Neural crest cell (in vitro differentiated cells): Measurements from ENCODE around the gene EEPD1. TPM values are rescaled to one million over a fixed set of nuclear protein-coding genes. Genes with fewer than 3 reads are reported as not detected.
"Not testable (repeated sequence)": the region's sequence is repeated elsewhere in the genome, so short reads cannot be mapped to it uniquely, and the experiment has no call there.

Experiments used
- DNase-seq: peaks from one replicate; pipeline ENCODE4 v3.0.0; 2021; ENCODE audit warnings: low read depth, mixed read lengths, low spot score
- H3K27ac Mint-ChIP-seq: one replicate; pipeline ENCODE4 v1.8.0; 2021; ENCODE audit warnings: mild to moderate bottlenecking, mixed read lengths; ENCODE audit not compliant: unreplicated experiment
- H3K27me3 Mint-ChIP-seq: 2 replicates; pipeline ENCODE4 v1.8.0; 2021; ENCODE audit warnings: low read depth, mild to moderate bottlenecking, mixed read lengths
- H3K36me3 Mint-ChIP-seq: 2 replicates; pipeline ENCODE4 v1.8.0; 2021; ENCODE audit warnings: low read depth, mild to moderate bottlenecking, mixed read lengths
- H3K4me1 Mint-ChIP-seq: 2 replicates; pipeline ENCODE4 v1.8.0; 2021; ENCODE audit warnings: mixed read lengths
- H3K4me3 Mint-ChIP-seq: one replicate; pipeline ENCODE4 v1.8.0; 2021; ENCODE audit warnings: mild to moderate bottlenecking, mixed read lengths
- H3K9me3 Mint-ChIP-seq: 2 replicates; pipeline ENCODE4 v1.8.0; 2021; ENCODE audit warnings: mixed read lengths
- CTCF ChIP-seq: fragments of 200-600 bp; sonication (generic); conservative IDR thresholded peaks from 2 replicates; pipeline ENCODE4 v1.5.0; 2021; ENCODE audit warnings: antibody characterized with exemption, mild to moderate bottlenecking
- total RNA-seq: library from RNA; stranded (reverse); gene quantifications from 2 replicates; pipeline ENCODE4 v1.2.1, GENCODE V29; 2021

Gene EEPD1
- total RNA-seq, 1 donor from 2014 or later = 5.5 TPM

GRCh38 chr7:36117203-36117840 lies 35.7 kb upstream of the EEPD1 start:
- Mint-ChIP-seq H3K9me3 (peaks cover 7% of the 10 kb centered on the region), H3K27me3 (peaks cover 4% of the 10 kb centered on the region), H3K36me3 (peaks cover 9% of the 10 kb centered on the region), H3K27ac (no peak overlapping the region), H3K4me1 (no peaks in the 10 kb centered on the region), H3K4me3 (no peak overlapping the region)
- DNase-seq = no peak
- no peak for TF ChIP-seq CTCF

DNA sequence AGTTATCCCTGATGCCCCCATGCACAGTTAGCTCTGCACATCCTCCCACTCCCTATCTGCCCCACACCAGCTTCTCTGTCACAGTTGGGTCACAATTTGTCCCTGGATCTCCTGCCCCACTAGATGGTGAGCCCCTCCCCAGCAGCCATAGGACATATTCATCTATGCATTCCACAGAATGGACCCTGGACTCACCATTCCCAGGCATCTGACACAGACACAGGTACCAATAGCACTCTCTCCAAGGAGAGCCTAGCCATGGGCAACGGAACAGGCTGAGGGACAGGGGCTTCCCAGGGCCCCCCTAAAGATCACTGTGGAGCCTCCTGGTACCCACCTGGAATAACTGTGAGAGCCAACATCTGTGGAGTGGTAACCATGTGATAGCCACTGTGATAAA lies 34.7 kb upstream of the EEPD1 start:
- no peak for DNase-seq
- Mint-ChIP-seq H3K4me1 (no peaks in the 10 kb centered on the region), H3K27ac (no peak overlapping the region), H3K4me3 (no peak overlapping the region), H3K9me3 (peaks cover 14% of the 10 kb centered on the region), H3K27me3 (peaks cover 2% of the 10 kb centered on the region), H3K36me3 (peaks cover 9% of the 10 kb centered on the region)
- TF ChIP-seq CTCF = no peak

DNA sequence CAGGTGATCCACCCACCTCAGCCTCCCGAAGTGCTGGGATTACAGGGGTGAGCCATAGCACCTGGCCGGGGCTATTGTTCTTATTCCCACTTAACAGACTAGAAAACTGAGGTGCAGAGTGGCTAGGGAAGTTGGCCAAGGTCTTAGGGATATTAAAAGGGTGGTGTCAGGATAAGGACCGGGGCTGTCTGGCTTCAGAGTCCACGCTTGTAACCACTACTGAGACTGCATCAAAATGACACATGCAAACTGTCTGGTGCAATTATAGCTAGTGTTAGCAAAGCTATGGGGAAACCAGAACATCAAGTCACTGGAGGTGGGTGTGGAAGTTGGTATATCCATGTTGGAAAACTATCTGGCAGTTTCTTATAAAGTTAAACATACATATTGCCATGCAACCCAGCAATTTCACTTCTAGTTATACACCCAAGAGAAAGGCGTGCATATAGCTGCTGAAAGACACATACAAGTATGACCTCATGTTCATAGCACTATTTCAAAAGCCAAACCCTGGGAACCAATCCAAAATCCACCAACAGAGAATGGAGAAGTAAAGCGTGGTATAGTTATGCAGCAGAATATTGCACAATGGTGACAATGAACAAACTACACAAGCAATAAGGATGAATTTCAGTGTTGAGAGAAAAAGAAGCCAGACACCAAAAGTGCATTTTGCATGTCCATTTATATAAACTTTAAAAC lies 33.9 kb upstream of the EEPD1 start:
- H3K36me3 Mint-ChIP-seq = peaks cover 9% of the 10 kb centered on the region
- H3K4me3 Mint-ChIP-seq = no peak overlapping the region
- no peak for DNase-seq
- peaks cover 14% of the 10 kb centered on the region for H3K9me3 Mint-ChIP-seq
- H3K27me3 Mint-ChIP-seq = peaks cover 2% of the 10 kb centered on the region
- no peaks in the 10 kb centered on the region for H3K4me1 Mint-ChIP-seq
- no peak overlapping the region for H3K27ac Mint-ChIP-seq
- TF ChIP-seq CTCF = no peak

- not testable (repeated sequence) for H3K27me3 Mint-ChIP-seq, H3K27ac Mint-ChIP-seq, H3K4me1 Mint-ChIP-seq, H3K36me3 Mint-ChIP-seq, DNase-seq, H3K4me3 Mint-ChIP-seq
- TF ChIP-seq CTCF = peak; percentile 14
- H3K9me3 Mint-ChIP-seq = peaks cover 16% of the 10 kb centered on the region
These were observed 32.9 kb upstream of the EEPD1 start for GRCh38 chr7:36119983-36120646.

GRCh38 chr7:36125630-36126029 lies 27.4 kb upstream of the EEPD1 start:
- DNase-seq = not testable (repeated sequence)

More at GRCh38 chr7:36125630-36126029, 27.4 kb upstream of the EEPD1 start:
- H3K27me3 Mint-ChIP-seq, H3K4me3 Mint-ChIP-seq, H3K36me3 Mint-ChIP-seq, H3K4me1 Mint-ChIP-seq, H3K27ac Mint-ChIP-seq: not testable (repeated sequence)
- H3K9me3 Mint-ChIP-seq = peaks cover 16% of the 10 kb centered on the region
